KOPT-K1 (cell line): ENCODE data around the gene RABL6.
"Not testable (repeated sequence)": the region's sequence is repeated elsewhere in the genome, so short reads cannot be mapped to it uniquely, and the experiment has no call there.

Experiments
- H3K27ac ChIP-seq: fragments of 200-600 bp; sonication (generic); 2 replicates; pipeline ENCODE4 v1.5.1; 2016; ENCODE audit warnings: antibody characterized with exemption, mild to moderate bottlenecking, low read depth, low read length; ENCODE audit not compliant: poor library complexity, severe bottlenecking
- H3K36me3 ChIP-seq: fragments of 200-600 bp; sonication (generic); 2 replicates; pipeline ENCODE4 v1.5.1; 2017; ENCODE audit warnings: antibody characterized with exemption, mild to moderate bottlenecking, low read length, moderate library complexity; ENCODE audit not compliant: insufficient read depth
- H3K9me3 ChIP-seq: fragments of 200-600 bp; sonication (generic); 2 replicates; pipeline ENCODE4 v1.5.1; 2017; ENCODE audit warnings: antibody characterized with exemption, low read length, mild to moderate bottlenecking; ENCODE audit not compliant: insufficient read depth, poor library complexity, severe bottlenecking

RABL6 gene

GRCh38 chr9:136798708-136799078 lies 9.1 kb upstream of the RABL6 start:
- Histone ChIP-seq H3K36me3 (no peaks in the 10 kb centered on the region), H3K9me3 (no peaks in the 10 kb centered on the region), H3K27ac (no peak overlapping the region)

- no peaks in the 10 kb centered on the region for H3K36me3 ChIP-seq
- no peak overlapping the region for H3K27ac ChIP-seq
- no peaks in the 10 kb centered on the region for H3K9me3 ChIP-seq
Measured at GRCh38 chr9:136799079-136799853, 8.5 kb upstream of the RABL6 start.

GRCh38 chr9:136799854-136800657 lies 7.7 kb upstream of the RABL6 start:
- H3K27ac ChIP-seq: no peak overlapping the region
- H3K9me3 ChIP-seq: no peaks in the 10 kb centered on the region
- no peaks in the 10 kb centered on the region for H3K36me3 ChIP-seq

- Histone ChIP-seq H3K27ac (no peak overlapping the region), H3K36me3 (no peaks in the 10 kb centered on the region; the same call in 1 of the 2 replicates)
Measured at GRCh38 chr9:136802321-136802720, 5.4 kb upstream of the RABL6 start.

GRCh38 chr9:136803009-136803550 lies 4.7 kb upstream of the RABL6 start:
- H3K9me3 ChIP-seq, H3K27ac ChIP-seq, H3K36me3 ChIP-seq: not testable (repeated sequence)

More at GRCh38 chr9:136802321-136802720, 5.4 kb upstream of the RABL6 start:
- no peaks in the 10 kb centered on the region for H3K9me3 ChIP-seq

GRCh38 chr9:136803551-136804508 lies 3.9 kb upstream of the RABL6 start:
- Histone ChIP-seq H3K36me3 (no peaks in the 10 kb centered on the region; the same call in 1 of the 2 replicates), H3K9me3 (no peaks in the 10 kb centered on the region), H3K27ac (no peak overlapping the region)

GRCh38 chr9:136804509-136805206 lies 3.1 kb upstream of the RABL6 start:
- peaks cover under 1% of the 10 kb centered on the region; the same call in 1 of the 2 replicates for H3K36me3 ChIP-seq
- H3K9me3 ChIP-seq: no peaks in the 10 kb centered on the region
- no peak overlapping the region for H3K27ac ChIP-seq

- H3K36me3 ChIP-seq: peaks cover 6% of the 10 kb centered on the region; the same call in 1 of the 2 replicates
- no peak overlapping the region for H3K27ac ChIP-seq
Measured at GRCh38 chr9:136805207-136805740, 2.5 kb upstream of the RABL6 start.

GRCh38 chr9:136806067-136806466 lies 1.7 kb upstream of the RABL6 start:
- Histone ChIP-seq H3K27ac (no peak overlapping the region), H3K9me3 (no peaks in the 10 kb centered on the region), H3K36me3 (peaks cover 14% of the 10 kb centered on the region; the same call in 1 of the 2 replicates)

More at GRCh38 chr9:136805207-136805740, 2.5 kb upstream of the RABL6 start:
- H3K9me3 ChIP-seq: no peaks in the 10 kb centered on the region

- peaks cover 21% of the 10 kb centered on the region; the same call in 1 of the 2 replicates for H3K36me3 ChIP-seq
- H3K9me3 ChIP-seq: no peaks in the 10 kb centered on the region
- peak overlapping the region; percentile 84 for H3K27ac ChIP-seq
Measured at GRCh38 chr9:136806631-136807201, 1.0 kb upstream of the RABL6 start.

- Histone ChIP-seq H3K9me3 (no peaks in the 10 kb centered on the region), H3K27ac (peak overlapping the region; percentile 84), H3K36me3 (peaks cover 34% of the 10 kb centered on the region)
Measured at GRCh38 chr9:136808075-136808805, 492 bp downstream of the RABL6 start.

GRCh38 chr9:136808806-136809158 lies 1.0 kb downstream of the RABL6 start:
- peak overlapping the region; percentile 84 for H3K27ac ChIP-seq
- H3K9me3 ChIP-seq: no peaks in the 10 kb centered on the region
- peaks cover 40% of the 10 kb centered on the region for H3K36me3 ChIP-seq
